Measurements from ENCODE around the gene CYP27B1.

DNA sequence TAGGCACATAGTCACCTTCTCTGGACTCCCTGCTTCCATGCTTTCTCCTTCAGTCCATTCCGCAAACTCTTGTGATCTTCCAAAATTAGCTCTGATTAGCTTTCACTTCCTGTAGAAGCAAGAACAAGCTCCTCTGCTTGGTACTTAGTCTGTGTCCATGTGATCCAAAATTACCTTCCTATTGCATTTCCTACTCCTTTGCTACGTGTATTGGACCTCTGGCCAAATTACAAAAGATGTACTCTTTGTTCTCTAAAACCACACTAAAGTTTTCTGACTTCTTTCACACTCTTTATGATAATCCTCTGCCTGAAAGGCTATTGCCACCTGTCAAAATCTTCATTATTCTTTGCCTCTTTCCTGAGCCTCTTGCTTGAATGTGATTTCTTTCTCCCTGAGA, 14.9 kb upstream of the CYP27B1 start:
- TF ChIP-seq NR2F6 (CRISPR knock-in tag; IDR thresholded peaks at IDR 0.05): no peak
- no peak for TF ChIP-seq GATA2 (CRISPR knock-in tag; IDR thresholded peaks at IDR 0.05)
- TF ChIP-seq, protein P1, sequence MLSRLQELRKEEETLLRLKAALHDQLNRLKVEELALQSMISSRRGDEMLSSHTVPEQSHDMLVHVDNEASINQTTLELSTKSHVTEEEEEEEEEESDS (CRISPR knock-in tag; IDR thresholded peaks at IDR 0.05): no peak
- TF ChIP-seq, protein P2, sequence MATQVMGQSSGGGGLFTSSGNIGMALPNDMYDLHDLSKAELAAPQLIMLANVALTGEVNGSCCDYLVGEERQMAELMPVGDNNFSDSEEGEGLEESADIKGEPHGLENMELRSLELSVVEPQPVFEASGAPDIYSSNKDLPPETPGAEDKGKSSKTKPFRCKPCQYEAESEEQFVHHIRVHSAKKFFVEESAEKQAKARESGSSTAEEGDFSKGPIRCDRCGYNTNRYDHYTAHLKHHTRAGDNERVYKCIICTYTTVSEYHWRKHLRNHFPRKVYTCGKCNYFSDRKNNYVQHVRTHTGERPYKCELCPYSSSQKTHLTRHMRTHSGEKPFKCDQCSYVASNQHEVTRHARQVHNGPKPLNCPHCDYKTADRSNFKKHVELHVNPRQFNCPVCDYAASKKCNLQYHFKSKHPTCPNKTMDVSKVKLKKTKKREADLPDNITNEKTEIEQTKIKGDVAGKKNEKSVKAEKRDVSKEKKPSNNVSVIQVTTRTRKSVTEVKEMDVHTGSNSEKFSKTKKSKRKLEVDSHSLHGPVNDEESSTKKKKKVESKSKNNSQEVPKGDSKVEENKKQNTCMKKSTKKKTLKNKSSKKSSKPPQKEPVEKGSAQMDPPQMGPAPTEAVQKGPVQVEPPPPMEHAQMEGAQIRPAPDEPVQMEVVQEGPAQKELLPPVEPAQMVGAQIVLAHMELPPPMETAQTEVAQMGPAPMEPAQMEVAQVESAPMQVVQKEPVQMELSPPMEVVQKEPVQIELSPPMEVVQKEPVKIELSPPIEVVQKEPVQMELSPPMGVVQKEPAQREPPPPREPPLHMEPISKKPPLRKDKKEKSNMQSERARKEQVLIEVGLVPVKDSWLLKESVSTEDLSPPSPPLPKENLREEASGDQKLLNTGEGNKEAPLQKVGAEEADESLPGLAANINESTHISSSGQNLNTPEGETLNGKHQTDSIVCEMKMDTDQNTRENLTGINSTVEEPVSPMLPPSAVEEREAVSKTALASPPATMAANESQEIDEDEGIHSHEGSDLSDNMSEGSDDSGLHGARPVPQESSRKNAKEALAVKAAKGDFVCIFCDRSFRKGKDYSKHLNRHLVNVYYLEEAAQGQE (IDR thresholded peaks at IDR 0.05; ENCODE audit: borderline replicate concordance): no peak
- TF ChIP-seq, protein P2 (CRISPR knock-in tag; IDR thresholded peaks at IDR 0.05; ENCODE audit: low read depth): no peak
